Subcutaneous adipose tissue (tissue), 4 donors: Measurements from ENCODE around the gene KDM3B. TPM values are rescaled to one million over a fixed set of nuclear protein-coding genes. Genes with fewer than 3 reads are reported as not detected.

Source experiments
- CTCF ChIP-seq: fragments of 450-650 bp; IDR thresholded peaks from one replicate; pipeline ENCODE4 v1.5.1; 2016; ENCODE audit warnings: low read depth, mild to moderate bottlenecking, control low read depth, antibody characterized with exemption, moderate library complexity
- total RNA-seq, 4 donors: library from RNA; depleted of rRNA; stranded (reverse); fragments of >200 nt; gene quantifications; one replicate each; pipeline ENCODE4 v1.1.0, GENCODE V29; 2016

The KDM3B gene
- total RNA-seq, 4 donors from 2014 or later = 58.8 to 67.4 (median 62.8) TPM

GRCh38 chr5:138448481-138449398 is 96.3 kb downstream of the KDM3B start:
- no peak for TF ChIP-seq CTCF

- no peak for TF ChIP-seq CTCF
These were observed 97.2 kb downstream of the KDM3B start for GRCh38 chr5:138449501-138450239.

- no peak for TF ChIP-seq CTCF
These were observed 98.5 kb downstream of the KDM3B start for GRCh38 chr5:138450971-138451370.

- no peak for TF ChIP-seq CTCF
These were observed 100.2 kb downstream of the KDM3B start for GRCh38 chr5:138452720-138453119.

GRCh38 chr5:138453590-138453989 is 101.1 kb downstream of the KDM3B start:
- TF ChIP-seq CTCF = no peak

GRCh38 chr5:138454121-138454520 is 101.6 kb downstream of the KDM3B start:
- TF ChIP-seq CTCF = no peak
